ENCODE measurements around the gene SLC5A5.

The SLC5A5 gene

GRCh38 chr19:17871878-17872250 is at the start of gene SLC5A5:
SLC5A5 (plus strand) TSS chr19:17871945; CDS start chr19:17872320, 375 bp downstream.
- DNase-seq, result no peak

DNA sequence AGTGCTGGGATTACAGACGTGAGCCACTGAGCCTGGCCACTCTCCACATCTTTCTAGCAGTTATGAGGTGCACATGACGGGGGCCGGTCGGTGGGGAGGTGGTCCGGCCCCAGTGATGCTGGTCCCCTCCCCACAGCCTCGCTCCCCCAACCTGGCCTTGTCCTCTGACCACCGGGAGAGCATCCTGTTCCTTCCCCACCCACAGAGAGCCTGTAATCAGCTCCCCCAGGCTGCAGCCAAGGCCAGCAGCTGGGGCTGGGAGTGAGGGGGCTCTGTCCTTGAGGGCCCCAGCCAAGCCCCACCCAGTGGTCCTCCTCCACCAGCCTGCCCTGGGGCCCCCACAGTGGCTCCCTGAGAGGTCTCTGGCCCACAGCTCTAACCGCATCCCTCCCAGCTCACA is 47.4 kb upstream of the SLC5A5 start:
- DNase-seq, result no peak

DNA sequence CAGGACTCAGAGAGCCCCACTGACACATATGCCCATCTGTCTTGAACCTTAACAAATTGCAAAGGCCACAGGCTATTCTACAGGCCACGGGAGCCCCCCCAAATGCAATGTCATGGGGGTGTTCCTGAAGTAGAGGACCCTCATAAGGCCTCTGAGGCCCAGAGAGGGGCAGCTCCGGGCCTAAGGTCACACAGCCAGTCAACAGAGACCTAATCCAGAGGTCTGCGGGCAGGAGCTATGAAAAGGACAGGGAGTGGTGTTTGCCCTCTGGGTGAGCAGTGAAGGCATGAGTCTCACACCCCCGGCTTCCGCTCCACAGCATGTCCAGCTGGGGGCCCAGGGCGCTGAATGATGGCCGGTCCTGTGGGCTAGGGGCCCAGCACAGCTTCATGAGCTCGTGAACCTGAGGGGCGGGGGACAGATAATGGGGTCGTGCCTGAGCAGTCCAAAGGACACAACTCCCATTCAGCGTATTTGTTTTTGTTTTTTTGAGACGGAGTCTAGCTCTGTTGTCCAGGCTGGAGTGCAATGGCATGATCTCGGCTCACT is 45.2 kb upstream of the SLC5A5 start:
- no peak for DNase-seq

- DNase-seq, result no peak
Observed at GRCh38 chr19:17829855-17830566, 41.7 kb upstream of the SLC5A5 start.

- no peak for DNase-seq
Observed at GRCh38 chr19:17830567-17831418, 41.0 kb upstream of the SLC5A5 start.

GRCh38 chr19:17831419-17831888 is 40.3 kb upstream of the SLC5A5 start:
- DNase-seq, result no peak

DNA sequence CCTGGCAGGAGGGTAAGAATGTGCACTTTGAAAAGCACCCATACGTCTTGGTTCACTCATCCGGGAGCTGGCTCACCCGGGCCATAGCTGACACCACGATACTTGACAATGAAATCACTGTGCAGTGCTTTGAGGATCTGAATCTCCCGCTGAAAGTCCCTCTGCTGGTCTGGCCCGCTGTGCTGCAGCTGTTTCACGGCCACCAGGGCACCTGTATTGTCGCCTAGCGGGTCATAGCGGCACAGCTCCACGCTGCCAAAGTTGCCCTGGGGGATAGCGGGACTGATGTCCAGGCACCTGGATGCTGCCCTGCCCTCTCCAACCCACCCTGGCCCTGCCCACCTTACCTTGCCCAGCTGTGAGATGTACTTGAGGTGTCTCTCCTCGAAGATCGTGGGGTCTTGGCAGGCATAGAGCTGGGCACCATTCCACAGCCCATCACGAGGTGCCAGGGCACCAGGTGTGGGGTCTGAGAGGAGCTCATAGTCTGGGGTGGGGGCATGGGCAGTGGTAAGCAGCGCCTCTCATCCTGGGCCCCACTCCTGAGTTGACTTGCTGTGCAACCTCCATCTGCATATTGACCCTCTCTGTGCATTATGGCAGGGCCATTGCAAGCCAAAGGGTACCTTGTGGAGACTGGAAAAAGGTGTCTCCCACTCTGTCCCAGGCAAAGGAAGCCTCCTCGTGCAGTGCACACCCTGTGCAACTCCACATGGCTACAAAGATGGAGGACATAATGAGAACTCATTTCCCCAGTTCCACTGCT is 39.1 kb upstream of the SLC5A5 start:
- DNase-seq, result no peak

GRCh38 chr19:17834350-17835181 is 37.2 kb upstream of the SLC5A5 start:
- DNase-seq, result no peak

DNA sequence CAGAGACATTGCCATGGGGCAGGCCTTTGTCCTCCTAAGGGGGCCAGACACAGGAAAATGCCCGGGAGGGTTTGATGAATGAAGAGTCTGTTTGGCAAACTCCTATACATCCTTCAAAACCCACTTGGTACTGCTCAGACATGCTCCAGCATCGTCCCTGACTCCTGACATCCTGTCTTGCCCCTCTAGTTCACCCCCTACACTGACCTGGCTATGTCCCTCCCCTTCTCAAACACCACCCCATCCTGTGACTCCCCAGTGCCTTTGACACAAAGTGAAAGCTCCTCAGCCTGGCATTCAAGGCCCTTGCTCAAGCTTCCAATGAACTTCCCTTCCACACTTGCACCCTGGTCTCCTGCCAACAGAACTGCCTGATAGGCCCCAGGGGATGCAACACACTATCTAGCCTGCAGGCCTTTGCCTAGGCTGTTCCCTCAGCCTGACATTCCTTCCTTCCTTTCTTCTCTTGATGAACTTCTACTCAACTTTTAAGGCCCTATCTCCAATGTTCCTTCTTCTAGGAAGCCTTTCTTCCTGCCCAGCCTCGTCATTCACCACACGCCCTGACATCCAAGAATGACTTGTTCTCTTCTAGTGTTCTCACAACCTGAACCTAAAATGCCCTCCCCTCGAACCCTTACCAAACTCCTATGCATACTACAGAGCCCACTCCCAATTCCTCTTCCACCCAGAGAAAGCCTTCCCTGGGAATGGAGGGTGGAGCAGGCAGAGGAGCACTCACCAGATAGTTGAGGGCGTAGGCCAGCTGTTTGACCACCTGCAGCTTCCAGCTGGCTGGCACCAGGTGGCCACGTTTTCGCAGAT is 36.4 kb upstream of the SLC5A5 start:
- no peak for DNase-seq

- DNase-seq, result no peak
Observed at GRCh38 chr19:17836530-17836929, 35.2 kb upstream of the SLC5A5 start.

DNA sequence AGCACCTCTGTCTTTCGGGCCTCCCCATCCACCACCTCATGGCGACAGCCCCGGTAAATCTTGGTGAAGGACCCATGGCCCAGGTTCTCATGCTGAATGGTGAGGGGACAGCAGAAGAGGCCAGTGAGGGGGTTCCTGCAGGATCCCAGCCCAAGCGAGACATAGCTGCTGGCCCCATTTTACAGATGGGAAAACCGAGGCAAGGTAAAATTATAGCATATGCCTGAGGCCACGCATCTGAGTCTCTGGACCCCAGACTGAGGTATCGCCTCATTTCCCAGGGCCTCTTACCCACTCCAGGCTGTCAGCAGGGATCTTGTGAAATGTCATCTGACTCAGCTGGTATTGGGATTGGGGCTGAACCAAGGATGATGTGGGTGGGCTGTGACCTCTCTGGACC is 33.8 kb upstream of the SLC5A5 start:
- no peak for DNase-seq

DNA sequence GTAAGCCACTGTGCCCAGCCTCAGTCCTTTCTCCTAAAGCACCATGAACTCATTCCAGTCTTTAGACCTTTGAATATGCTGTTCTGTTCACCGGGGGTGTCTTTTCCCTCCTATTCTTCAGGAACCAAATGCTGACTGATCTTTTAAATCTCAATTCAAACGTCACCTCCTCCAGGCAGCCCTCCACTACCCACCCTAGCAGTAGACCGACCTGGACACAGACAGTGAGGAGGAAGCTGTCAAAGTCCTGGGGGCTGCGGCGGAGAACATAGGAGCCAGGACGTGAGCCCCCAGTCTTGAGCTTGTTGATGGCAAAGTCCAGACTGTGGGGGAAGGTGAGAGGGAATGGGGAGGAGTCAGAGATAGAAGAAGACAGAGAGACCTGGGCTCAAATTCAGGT is 31.7 kb upstream of the SLC5A5 start:
- DNase-seq, result no peak

DNA sequence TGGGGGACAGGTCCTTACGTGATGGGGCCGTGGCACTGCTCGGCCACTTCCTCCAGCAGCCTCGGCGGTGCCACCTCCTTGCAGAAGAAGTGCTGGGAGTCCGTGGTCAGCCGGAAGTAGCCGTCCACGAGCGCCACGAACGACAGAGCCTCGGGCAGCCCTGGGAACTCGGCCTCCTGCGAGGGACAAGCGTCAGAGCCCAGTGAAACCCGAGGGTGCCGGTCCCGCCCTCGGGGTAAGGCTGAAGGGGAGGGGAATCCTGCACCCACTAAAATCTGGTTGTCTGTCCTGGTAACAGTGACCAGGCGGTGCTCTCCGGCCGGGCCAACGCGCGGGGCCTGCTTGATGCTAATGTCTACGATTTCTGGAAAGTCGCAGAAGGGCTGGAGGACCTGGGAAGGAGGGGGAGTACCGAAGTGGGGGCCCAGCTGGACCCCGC is 30.4 kb upstream of the SLC5A5 start:
- DNase-seq, result no peak

DNA sequence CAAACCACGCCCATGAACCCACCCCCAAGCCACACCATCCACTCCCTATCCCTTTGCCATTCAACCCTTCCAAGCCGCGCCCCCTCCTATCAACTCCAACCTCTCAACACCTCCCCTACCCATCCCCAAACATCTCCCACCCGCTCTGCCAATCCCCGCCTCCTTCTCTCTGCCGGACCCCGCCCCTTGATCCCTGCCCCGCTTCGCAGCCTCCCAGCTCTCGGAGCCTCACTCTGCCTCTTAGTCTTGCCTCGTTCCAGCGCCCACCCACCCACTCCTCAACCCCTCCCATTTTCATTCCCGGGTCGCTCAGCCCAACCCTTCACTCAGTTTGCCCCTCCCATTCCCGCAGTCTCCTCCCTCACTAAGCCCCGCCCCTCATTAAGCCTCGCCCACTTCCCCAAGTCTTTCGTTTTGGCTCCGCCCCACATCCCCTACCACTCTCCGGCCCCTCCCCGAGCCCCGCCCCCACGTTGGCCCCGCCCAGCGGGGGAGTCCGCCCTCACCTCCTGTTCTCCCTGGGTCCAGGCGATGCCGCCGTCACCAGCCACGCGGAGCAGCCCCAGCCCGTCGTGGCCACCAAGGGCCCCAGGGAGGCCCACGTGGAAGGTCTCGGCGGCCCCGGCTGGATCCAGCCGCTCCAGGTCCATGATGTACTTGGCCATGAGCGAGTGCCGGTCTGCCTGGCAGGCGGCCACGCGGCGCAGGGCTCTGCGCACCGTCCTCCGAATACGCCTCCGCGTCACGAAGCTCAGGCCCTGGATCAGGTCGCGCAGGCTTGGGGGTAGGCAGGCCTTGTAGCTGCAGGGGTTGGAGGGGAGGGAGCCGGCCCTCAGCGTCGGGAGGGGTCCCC is 29.7 kb upstream of the SLC5A5 start:
- DNase-seq, result no peak

GRCh38 chr19:17842663-17843291 is 29.0 kb upstream of the SLC5A5 start:
- no peak for DNase-seq

DNA sequence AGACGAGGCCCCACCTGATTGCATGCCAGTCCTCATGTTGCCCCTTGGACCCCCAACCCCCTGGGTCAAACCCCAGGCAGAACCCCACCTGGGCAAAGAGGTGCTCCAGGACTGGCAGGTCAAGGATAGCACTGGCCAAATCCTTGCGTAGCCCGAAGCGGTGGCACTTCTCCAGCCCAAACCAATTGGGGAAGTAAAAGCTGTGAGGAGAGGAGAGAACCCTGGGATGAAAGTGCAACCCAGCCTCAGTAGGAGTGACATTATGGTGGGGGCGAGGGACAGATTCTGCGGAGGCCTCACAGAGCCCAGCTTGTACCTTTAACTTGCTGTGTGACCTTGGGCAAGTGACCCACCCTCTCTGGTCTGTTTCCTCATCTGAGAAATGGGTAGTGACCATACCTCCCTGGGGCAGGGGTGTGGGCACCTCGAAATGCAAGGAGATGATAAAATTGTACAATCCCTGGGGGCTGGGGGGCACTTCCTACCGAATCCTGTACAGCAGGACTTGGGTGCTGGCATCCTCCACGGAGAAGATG is 28.4 kb upstream of the SLC5A5 start:
- no peak for DNase-seq

DNA sequence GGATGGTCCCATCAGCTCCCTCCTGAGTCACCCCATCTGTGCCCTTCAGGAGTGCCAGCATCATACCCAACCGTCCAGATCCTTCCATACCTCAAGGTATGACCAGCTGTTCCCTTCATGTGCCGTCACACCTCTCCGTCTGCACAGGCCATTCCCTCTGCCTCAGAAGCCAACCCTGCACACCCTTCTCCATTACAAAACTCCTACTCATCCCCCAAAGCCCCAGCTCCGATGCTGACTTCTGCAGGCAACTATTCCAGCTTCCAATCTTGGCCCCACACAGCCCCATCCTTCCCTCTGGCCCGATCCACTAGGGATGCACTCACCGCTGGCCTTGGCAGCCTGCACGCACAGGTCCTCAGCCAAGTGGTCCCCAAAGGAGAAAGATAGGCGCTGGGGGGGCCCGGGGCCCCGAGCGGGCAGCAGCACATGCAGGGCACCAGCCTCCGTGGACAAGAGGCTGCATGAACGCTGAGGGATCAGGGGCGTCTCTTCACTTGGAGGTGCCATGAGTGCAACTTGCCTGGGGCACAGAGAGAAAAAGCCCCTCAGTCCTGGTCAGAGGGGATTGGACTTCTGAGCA is 27.7 kb upstream of the SLC5A5 start:
- DNase-seq, result no peak

GRCh38 chr19:17846146-17846545 is 25.6 kb upstream of the SLC5A5 start:
- no peak for DNase-seq

Measured in AML-193 (cell line).